Measurements from ENCODE around the gene OR10A5. TPM values are rescaled to one million over a fixed set of nuclear protein-coding genes. Genes with fewer than 3 reads are reported as not detected.

Gene OR10A5
- polyA plus RNA-seq, 1 donor (not counting 4 experiments of a cell fraction or from before 2014, with no cell fraction given), result not detected

- DNase-seq (ENCODE audit: low read depth, low spot score) (no peak), FAIRE-seq (no peak)
- no peaks in the 10 kb centered on the region for H3K9me1 ChIP-seq (ENCODE audit: control insufficient read depth, extremely low read depth, insufficient read depth, low read length)
- no peak overlapping the region for H3K4me2 ChIP-seq (ENCODE audit: control insufficient read depth, extremely low read depth, insufficient read depth, low read depth, low read length)
- dilution Hi-C loops (cut with MboI; ENCODE audit: extremely low pct_ligation_motif_present, low sequenced_read_pairs), result no loop called here
- H3K27me3 ChIP-seq (ENCODE audit: control insufficient read depth, extremely low read depth, insufficient read depth, low read length), result no peaks in the 10 kb centered on the region
- H3K27ac ChIP-seq (ENCODE audit: control insufficient read depth, insufficient read depth, low read length), result no peak overlapping the region
- H3K4me1 ChIP-seq (ENCODE audit: control insufficient read depth, extremely low read depth, insufficient read depth, low read length), result no peaks in the 10 kb centered on the region
- H3K36me3 ChIP-seq (ENCODE audit: control insufficient read depth in 2 of 2, extremely low read depth in 1 of 2, insufficient read depth in 2 of 2, low read length in 2 of 2), result no peaks in the 10 kb centered on the region
- H2AFZ ChIP-seq (ENCODE audit: control insufficient read depth, low read length), result no peak overlapping the region
- no peak overlapping the region for H3K9ac ChIP-seq (ENCODE audit: control insufficient read depth, extremely low read depth, insufficient read depth, low read length)
- no peak overlapping the region for H3K4me3 ChIP-seq (ENCODE audit: control insufficient read depth in 2 of 3, extremely low read depth in 1 of 3, insufficient read depth in 2 of 3, low read depth in 1 of 3, low read length in 3 of 3)
- H3K9me3 ChIP-seq (ENCODE audit: control insufficient read depth, low read depth, low read length), result no peaks in the 10 kb centered on the region
- no peaks in the 10 kb centered on the region for H4K20me1 ChIP-seq (ENCODE audit: control insufficient read depth, extremely low read depth, insufficient read depth, low read length)
- TF ChIP-seq EZH2 (IDR thresholded peaks at IDR 0.05; ENCODE audit: low read length), result no peak
- TF ChIP-seq CTCF (optimal IDR thresholded peaks at IDR 0.05 in 1 of 3, IDR thresholded peaks at IDR 0.05 in 1 of 3, conservative IDR thresholded peaks at IDR 0.05 in 1 of 3; ENCODE audit: extremely low read depth in 1 of 3, insufficient read depth in 2 of 3, low read length in 3 of 3), result no peak
- H3K79me2 ChIP-seq (ENCODE audit: control insufficient read depth, insufficient read depth, low read length), result no peaks in the 10 kb centered on the region
These were observed 43.3 kb downstream of the OR10A5 start for GRCh38 chr11:6888830-6889229.

- Histone ChIP-seq H3K4me3 (ENCODE audit: control insufficient read depth in 2 of 3, extremely low read depth in 1 of 3, insufficient read depth in 2 of 3, low read depth in 1 of 3, low read length in 3 of 3) (no peak overlapping the region), H3K9me1 (ENCODE audit: control insufficient read depth, extremely low read depth, insufficient read depth, low read length) (no peaks in the 10 kb centered on the region), H3K4me2 (ENCODE audit: control insufficient read depth, extremely low read depth, insufficient read depth, low read depth, low read length) (no peak overlapping the region), H3K27ac (ENCODE audit: control insufficient read depth, insufficient read depth, low read length) (no peak overlapping the region), H2AFZ (ENCODE audit: control insufficient read depth, low read length) (no peak overlapping the region), H3K79me2 (ENCODE audit: control insufficient read depth, insufficient read depth, low read length) (no peaks in the 10 kb centered on the region), H3K4me1 (ENCODE audit: control insufficient read depth, extremely low read depth, insufficient read depth, low read length) (no peaks in the 10 kb centered on the region), H4K20me1 (ENCODE audit: control insufficient read depth, extremely low read depth, insufficient read depth, low read length) (no peaks in the 10 kb centered on the region), H3K27me3 (ENCODE audit: control insufficient read depth, extremely low read depth, insufficient read depth, low read length) (no peaks in the 10 kb centered on the region), H3K9me3 (ENCODE audit: control insufficient read depth, low read depth, low read length) (no peaks in the 10 kb centered on the region), H3K36me3 (ENCODE audit: control insufficient read depth in 2 of 2, extremely low read depth in 1 of 2, insufficient read depth in 2 of 2, low read length in 2 of 2) (no peaks in the 10 kb centered on the region), H3K9ac (ENCODE audit: control insufficient read depth, extremely low read depth, insufficient read depth, low read length) (no peak overlapping the region)
- dilution Hi-C loops (cut with MboI; ENCODE audit: extremely low pct_ligation_motif_present, low sequenced_read_pairs), result no loop called here
- no peak for DNase-seq (ENCODE audit: low read depth, low spot score)
- no peak for TF ChIP-seq EZH2 (IDR thresholded peaks at IDR 0.05; ENCODE audit: low read length)
- no peak for TF ChIP-seq CTCF (optimal IDR thresholded peaks at IDR 0.05 in 1 of 3, IDR thresholded peaks at IDR 0.05 in 1 of 3, conservative IDR thresholded peaks at IDR 0.05 in 1 of 3; ENCODE audit: extremely low read depth in 1 of 3, insufficient read depth in 2 of 3, low read length in 3 of 3)
- no peak for FAIRE-seq
These were observed 44.4 kb downstream of the OR10A5 start for GRCh38 chr11:6889835-6890234.

Measured in keratinocyte (primary cell).